ENCODE results near the gene GRIN2C. TPM values are rescaled to one million over a fixed set of nuclear protein-coding genes. Genes with fewer than 3 reads are reported as not detected.

Gene GRIN2C
- total RNA-seq, 1 donor: not detected

- Histone ChIP-seq H3K27me3 (ENCODE audit: insufficient read depth, low read length) (no peaks in the 10 kb centered on the region), H3K9me3 (ENCODE audit: low read depth, low read length) (no peaks in the 10 kb centered on the region), H3K4me3 (ENCODE audit: low read length) (no peak overlapping the region), H3K4me1 (ENCODE audit: insufficient read depth, low read length) (no peaks in the 10 kb centered on the region)
Observed at GRCh38 chr17:74798239-74798707, 61.4 kb downstream of the GRIN2C start.

- H3K9me3 ChIP-seq (ENCODE audit: low read depth, low read length): no peaks in the 10 kb centered on the region
- no peak overlapping the region for H3K4me3 ChIP-seq (ENCODE audit: low read length)
- H3K4me1 ChIP-seq (ENCODE audit: insufficient read depth, low read length): no peaks in the 10 kb centered on the region
- H3K27me3 ChIP-seq (ENCODE audit: insufficient read depth, low read length): no peaks in the 10 kb centered on the region
Observed at GRCh38 chr17:74797824-74798223, 61.9 kb downstream of the GRIN2C start.

- Histone ChIP-seq H3K4me1 (ENCODE audit: insufficient read depth, low read length) (no peaks in the 10 kb centered on the region), H3K27me3 (ENCODE audit: insufficient read depth, low read length) (no peaks in the 10 kb centered on the region), H3K4me3 (ENCODE audit: low read length) (no peak overlapping the region), H3K9me3 (ENCODE audit: low read depth, low read length) (no peaks in the 10 kb centered on the region)
Observed at GRCh38 chr17:74796866-74797265, 62.8 kb downstream of the GRIN2C start.

GRCh38 chr17:74796211-74796610 lies 63.5 kb downstream of the GRIN2C start:
- H3K4me1 ChIP-seq (ENCODE audit: insufficient read depth, low read length): peaks cover 4% of the 10 kb centered on the region
- no peak overlapping the region for H3K4me3 ChIP-seq (ENCODE audit: low read length)
- no peaks in the 10 kb centered on the region for H3K27me3 ChIP-seq (ENCODE audit: insufficient read depth, low read length)
- H3K9me3 ChIP-seq (ENCODE audit: low read depth, low read length): no peaks in the 10 kb centered on the region

DNA sequence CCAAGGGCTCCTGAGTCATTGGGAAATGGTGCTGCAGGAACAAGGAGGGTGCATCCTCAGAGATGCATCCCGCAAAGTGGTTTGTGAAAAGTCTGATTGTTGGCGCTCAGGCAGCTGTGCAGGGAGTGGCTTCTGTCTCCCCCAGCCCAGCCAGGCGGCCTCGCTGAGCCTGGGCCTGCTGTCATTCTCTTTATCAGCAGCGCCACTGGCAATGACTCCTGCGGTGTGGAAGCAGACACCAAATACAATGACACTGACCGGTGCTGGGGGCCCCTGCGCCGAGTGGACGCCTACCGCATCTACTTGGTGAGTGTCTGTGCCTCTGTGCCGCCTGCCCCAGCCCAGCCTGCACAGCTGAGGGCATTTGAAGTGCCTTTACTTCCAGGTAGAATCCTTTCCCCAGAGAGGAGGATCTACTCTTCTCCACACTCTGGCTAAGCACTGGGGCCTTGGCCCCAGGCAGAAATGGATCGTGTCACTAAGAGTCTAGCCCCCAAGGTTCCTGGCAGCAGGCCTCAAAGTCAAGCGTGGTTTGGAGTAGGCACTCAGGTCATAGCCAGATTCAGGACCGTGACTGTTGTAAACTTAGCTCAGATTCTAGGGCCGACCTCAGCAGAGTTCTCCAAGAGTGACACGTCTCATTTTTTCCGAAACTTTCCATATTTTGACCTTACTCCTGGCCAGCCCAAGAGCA lies 64.2 kb downstream of the GRIN2C start:
- Histone ChIP-seq H3K4me1 (ENCODE audit: insufficient read depth, low read length) (peaks cover 12% of the 10 kb centered on the region), H3K4me3 (ENCODE audit: low read length) (no peak overlapping the region), H3K9me3 (ENCODE audit: low read depth, low read length) (no peaks in the 10 kb centered on the region), H3K27me3 (ENCODE audit: insufficient read depth, low read length) (no peaks in the 10 kb centered on the region)

- Histone ChIP-seq H3K4me1 (ENCODE audit: insufficient read depth, low read length) (peaks cover 23% of the 10 kb centered on the region), H3K27me3 (ENCODE audit: insufficient read depth, low read length) (no peaks in the 10 kb centered on the region), H3K9me3 (ENCODE audit: low read depth, low read length) (no peaks in the 10 kb centered on the region), H3K4me3 (ENCODE audit: low read length) (no peak overlapping the region)
Observed at GRCh38 chr17:74792586-74793105, 67.0 kb downstream of the GRIN2C start.

Other genes with a start within 250 kb of the GRIN2C start
- gene CD300E, start 236.1 kb downstream of the GRIN2C start, total RNA-seq: 64.4 TPM
- gene CD300LF, start 147.0 kb downstream of the GRIN2C start, total RNA-seq: 20.5 TPM
- gene RAB37, start 122.6 kb downstream of the GRIN2C start, total RNA-seq: 21.8 TPM
- 62.9 TPM for gene NHERF1, start 111.3 kb downstream of the GRIN2C start, total RNA-seq
- 14.9 TPM for gene NAT9, start 83.5 kb downstream of the GRIN2C start, total RNA-seq
- 1.3 TPM for gene FDXR, start 13.1 kb upstream of the GRIN2C start, total RNA-seq
- not detected for gene FADS6, start 33.7 kb upstream of the GRIN2C start, total RNA-seq
- gene USH1G, start 63.4 kb upstream of the GRIN2C start, total RNA-seq: not detected
- not detected for gene OTOP2, start 64.4 kb upstream of the GRIN2C start, total RNA-seq
- gene OTOP3, start 76.0 kb upstream of the GRIN2C start, total RNA-seq: not detected
- gene HID1, start 112.9 kb upstream of the GRIN2C start, total RNA-seq: 3.1 TPM
- gene CDR2L, start 127.7 kb upstream of the GRIN2C start, total RNA-seq: 0.31 TPM
- gene MRPL58, start 152.8 kb upstream of the GRIN2C start, total RNA-seq: 8.6 TPM
- 150 TPM for gene ATP5PD, start 187.1 kb upstream of the GRIN2C start, total RNA-seq
- 18.6 TPM for gene KCTD2, start 187.3 kb upstream of the GRIN2C start, total RNA-seq
- 13.0 TPM for gene SLC16A5, start 228.1 kb upstream of the GRIN2C start, total RNA-seq